ENCODE measurements around the gene IGSF6.
"Not testable (repeated sequence)": the region's sequence is repeated elsewhere in the genome, so short reads cannot be mapped to it uniquely, and the experiment has no call there.

The IGSF6 gene

DNA sequence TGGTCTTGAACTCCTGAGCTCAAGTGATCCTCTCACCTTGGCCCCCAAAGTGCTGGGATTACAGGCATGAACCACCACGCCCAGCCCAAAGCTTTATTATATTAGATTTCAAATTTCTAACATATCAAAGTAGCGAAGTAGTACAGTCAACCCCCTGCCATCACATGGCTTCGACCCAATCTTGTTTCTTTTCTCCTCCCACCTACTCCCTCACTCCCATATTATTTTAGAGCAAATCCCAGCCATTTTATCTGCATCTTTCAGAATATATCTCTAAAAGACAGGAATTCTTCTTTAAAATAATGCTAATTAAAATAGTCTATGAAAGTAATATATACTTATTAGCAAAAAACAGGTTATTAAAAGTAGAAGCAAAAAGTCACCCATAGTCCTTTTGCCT lies 893 bp downstream of the IGSF6 start:
- DNase-seq: no peak

DNA sequence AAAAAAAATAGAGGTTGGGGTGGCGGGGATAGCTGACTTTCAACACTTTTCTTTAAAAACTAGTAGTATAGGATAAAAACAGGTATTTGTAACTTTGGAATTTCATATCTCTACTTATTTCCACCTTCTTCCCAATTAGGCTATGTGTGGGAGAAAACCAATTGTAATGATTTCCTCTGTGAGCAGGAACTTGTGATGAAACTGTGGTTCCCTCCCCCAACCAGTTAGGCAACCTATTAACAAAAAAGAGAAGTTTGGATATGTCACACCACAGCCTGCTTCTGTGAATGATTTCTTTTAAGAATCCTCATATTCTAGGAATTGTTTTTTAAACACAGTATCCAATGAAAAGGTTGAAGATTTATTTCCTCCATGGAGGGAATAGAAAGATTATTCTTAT lies 1.9 kb downstream of the IGSF6 start:
- DNase-seq: no peak

DNA sequence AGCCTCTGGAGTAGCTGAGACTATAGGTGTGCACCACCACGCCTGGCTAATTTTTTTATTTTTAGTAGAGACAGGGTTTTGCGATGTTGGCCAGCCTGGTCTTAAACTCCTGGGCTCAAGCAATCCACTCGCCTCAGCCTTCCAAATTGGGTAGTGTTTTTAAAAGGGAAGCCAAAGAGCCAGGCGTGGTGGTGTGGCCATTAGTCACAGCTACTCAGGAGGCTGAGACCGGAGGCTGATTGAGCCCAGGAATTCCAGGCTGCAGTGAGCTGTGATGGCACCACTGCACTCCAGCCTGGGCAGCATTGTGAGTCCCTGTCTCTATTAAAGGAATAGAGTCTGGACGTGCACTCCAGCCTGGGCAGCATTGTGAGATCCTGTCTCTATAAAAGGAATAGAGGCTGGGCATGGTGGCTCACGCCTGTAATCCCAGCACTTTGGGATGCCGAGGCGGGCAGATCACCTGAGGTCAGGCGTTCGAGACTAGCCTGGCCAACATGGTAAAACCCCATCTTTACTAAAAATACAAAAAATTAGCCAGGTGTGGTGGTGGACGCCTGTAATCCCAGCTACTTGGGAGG lies 2.5 kb downstream of the IGSF6 start:
- not testable (repeated sequence) for DNase-seq

DNA sequence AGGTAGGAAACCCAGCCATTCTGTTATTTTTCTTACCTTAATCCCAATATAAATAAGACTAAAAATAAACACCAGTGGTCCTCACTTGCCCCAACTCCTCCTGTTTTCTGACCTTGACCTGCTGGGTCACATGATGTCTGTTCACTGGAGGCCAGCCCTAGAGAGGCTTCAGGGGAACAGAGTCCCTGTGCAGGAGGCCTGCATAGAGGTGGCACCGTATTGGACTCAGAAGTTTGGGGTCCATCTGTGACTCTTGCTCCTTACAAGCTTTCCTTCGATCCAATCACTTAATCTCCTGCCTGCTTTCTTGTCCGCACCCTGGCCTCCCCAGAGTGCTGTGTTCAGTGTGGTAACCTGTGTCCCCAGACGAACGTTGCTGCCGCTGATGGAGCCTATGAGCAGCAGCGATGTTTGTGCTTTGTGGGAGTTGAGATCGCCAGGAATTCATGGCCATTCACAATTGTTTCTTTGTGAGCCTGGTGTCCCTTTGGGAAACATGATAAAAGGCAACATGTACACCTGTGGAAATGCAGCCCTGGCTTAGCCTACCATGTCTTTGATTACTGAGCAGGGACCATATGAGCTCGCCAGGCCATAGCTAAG lies 4.7 kb downstream of the IGSF6 start:
- DNase-seq: no peak

DNA sequence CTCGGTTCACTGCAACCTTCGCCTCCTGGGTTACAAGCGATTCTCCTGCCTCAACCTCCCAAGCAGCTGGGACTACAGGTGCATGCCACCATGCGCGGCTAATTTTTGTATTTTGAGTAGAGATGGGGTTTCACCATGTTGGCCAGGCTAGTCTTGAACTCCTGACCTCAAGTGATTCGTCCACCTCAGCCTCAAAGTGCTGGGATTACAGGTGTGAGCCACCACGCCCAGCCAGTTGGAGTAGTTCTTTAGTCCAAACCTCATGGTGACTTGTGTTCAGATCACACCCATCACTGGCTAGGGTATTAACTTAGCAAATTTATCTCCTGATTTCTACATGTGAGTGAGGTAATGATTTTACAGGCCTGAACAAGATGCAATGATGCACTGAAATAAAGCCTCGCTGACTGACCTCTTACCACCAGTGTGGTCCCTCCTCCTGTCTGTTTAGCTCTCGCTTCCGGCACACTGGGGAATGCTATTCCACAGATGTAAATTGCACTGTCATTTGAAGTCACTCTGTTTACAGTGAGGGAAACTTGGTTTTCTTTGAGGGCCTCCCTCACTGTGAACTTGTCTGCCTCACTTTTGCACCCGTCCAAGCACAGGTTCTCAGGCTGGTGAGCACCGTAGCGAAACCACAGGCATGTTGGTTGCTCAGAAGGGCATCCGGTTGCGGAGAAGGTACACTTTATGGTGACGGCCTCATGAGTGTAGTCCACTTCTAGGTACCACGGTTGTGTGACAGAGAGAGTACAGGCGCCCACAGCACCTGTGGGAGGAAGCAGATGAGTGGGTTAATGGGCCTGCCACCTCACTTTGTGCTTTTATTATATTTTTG lies 5.5 kb downstream of the IGSF6 start:
- DNase-seq: no peak

DNA sequence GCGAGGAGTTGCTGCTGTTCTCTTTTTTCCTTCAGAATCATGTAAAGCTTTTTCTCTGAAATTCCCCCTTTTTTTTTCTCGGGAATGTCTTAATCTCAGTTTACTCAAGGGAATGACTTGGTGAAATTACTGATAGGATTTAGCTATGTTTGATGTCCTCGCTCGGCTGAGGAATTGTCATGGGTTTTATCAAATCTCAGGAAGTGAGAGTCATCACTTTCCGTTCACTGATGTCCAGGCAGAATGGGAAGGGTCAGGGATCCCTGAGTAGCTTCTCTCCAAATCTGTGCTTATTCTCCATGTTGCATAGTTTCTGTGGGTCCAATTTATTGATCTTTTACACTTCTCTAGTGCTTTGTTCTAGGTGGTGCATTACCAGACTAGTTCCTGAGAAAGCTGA lies 6.3 kb downstream of the IGSF6 start:
- DNase-seq: no peak

DNA sequence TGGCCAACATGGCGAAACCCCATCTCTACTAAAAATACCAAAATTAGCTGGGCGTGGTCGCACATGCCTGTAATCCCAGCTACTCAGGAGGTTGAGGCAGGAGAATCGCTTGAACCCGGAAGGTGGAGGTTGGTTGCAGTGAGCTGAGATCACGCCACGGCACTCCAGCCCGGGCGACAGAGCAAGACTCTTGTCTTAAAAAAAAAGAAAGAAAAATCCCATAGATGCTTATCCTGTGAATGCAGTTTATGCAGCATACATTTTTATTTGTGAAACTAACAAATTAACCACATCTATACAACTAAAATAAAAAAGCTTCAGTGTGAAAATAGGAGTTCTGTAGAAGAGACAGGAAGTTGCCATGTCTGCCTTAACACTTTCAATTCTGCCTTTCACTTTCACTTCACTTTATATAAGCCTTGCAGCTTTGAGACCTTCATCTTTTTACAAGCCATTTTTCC lies 7.1 kb downstream of the IGSF6 start:
- no peak for DNase-seq

DNA sequence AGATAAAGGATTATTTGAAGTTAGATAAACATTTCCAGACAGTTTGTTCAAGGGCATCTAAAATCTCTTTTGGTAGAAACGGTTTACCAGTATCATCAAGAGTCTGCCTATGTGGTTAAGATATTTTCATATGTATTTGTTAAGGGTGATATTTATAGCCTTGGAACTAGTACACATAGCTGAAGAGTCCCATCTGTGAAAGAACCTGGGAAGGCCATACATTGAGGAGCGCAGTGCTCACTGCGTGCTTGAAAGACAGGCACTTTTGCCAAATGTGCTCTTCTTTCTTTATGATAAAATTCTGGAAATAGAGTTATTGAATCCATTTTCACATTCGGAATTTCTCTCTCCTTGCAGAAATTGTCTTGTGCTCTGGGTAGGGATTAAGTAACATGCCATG lies 7.7 kb downstream of the IGSF6 start:
- no peak for DNase-seq

DNA sequence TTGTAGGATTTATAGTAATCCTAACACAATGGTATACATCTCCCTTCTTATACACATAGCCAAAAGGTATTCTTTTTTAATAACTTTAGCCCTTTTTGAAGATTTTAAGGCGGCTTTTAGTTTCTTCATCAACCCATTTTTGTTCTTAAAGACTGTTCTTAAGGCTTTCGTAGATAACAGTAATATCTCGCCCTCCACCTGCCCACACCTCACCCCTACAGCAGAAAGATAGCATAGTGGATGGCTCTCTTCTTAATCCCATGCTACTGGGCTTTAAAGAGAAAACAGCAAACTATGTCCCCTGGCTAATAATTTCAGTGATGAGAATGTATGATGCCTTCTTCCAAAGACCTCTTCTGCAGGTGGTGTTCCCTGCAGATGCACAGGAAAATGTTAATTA lies 8.6 kb downstream of the IGSF6 start:
- DNase-seq: no peak

DNA sequence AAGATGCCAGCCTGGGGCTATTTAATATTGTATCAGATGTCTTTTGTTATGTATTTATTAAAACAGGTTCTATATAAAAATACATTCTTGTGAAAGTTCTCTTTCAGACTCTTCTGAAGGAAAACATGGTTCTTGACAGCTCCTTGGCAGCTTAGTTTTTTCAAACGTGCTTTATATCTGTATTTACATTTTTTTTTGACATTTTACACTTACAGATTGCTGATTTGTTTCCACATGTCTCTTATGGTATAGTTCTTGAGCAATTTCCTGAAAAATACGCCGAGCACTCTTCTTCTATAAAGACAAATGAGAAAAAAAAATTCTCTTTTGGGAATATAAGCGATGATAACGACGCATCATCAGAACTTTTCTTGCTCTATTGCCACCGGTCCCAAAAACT lies 9.5 kb downstream of the IGSF6 start:
- no peak for DNase-seq

DNA sequence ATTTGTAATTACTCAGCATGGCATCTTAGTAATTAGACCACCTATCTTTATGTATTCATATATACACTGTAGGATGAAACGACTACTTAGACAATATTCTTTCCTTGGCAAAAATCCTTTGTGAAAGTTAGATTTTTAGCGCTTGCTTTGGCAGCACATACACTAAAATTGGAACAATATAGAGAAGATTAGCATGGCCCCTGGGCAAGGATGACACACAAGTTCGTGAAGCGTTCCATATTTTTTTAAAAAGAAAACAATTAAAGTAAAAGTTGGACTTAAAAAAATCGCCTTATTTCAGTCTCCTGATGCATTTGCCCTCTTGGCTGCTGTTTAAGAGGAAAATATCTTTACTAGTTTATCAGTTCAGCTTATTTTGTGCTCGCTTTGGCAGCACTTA lies 10.5 kb downstream of the IGSF6 start:
- DNase-seq: no peak

DNA sequence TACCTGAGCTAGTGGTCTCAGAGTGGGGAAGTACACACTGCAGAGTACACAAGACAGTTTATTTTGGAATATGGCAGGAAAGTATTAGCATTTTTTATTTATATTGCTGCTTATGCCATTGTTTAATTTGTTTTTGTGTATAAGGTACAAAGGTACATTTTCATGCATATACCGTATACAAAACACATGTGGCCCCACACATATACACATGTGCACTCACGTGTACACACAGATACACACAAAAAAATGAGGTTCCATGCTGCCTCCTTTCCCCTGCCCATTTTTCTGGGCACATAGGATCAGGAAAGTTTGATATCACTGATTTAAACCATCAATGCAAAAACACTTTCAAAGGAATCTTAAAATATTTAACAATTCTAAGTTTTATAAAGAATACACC lies 12.9 kb downstream of the IGSF6 start:
- DNase-seq: no peak

DNA sequence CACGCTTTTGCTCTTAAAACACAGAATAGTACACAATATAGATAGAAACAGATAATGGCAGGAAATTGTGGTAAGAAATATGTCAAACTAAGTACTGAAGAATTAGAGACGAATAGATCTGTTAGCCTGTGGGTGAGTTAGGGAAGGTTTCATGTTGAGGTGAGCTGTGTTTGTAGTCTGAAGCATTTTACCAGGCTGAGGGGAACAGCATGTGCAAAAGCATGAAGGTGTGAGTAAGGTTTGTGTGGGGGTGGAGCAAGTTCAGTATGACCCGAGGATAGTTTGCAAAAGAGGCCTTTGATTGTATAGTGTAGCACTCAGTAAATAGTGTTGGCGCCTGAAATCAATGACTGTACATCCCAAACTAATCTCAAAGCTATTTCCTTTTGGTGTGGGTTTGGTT lies 13.8 kb downstream of the IGSF6 start:
- DNase-seq: no peak

DNA sequence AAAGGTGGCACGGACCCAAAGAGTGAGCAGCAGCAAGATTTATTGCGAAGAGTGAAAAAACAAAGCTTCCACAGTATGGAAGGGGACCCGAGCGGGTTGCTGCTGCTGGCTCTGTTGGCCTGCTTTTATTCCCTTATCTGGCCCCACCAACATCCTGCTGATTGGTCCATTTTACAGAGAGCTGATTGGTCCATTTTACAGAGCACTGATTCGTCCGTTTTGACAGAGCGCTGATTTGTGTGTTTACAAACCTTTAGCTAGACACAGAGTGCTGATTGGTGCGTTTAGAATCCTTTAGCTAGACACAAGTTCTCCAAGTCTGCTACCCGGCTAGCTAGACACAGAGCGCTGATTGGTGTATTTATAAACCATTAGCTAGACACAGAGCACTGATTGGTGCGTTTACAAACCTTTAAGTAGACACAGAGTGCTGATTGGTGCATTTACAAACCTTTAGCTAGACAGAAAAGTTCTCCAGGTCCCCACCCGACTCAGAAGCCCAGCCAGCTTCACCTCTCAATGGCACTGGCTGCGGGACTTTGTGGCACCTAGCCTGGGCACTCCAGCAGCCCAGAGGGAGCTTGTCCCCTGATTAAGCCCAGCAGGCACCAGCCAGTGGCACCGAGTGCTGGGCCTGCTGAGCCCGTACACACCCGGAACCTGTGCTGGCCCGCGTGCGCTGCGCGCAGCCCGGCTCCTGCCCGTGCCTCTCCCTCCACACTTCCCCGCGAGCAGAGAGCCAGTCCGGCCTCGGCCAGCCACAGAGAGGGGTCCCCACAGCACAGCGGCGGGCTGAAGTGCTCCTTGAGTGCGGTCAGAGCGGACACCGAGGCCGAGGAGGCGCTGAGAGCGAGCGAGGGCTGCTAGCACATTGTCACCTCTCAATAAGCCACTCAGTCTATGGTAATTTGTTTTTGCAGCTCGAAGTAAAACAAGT lies 15.1 kb downstream of the IGSF6 start:
- DNase-seq: no peak

DNA sequence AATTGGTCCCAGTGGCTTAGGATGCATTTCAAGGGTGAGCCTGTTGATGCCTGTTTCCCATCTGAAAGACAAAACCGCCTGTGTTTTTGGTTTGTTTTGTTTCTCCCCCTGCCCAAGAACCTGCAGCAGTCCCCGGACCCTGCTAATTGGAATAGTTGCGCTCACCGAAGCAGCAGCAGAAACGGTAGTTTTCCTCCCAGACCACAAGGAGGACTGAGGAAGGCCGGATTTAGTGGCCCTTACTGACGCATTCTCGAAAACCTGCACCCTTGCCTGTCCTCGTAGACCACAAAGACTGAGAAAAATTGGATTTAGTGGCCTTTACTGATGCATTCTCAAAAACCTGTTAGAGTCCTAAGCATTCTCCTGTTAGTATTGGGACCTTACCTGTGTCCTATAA lies 16.7 kb downstream of the IGSF6 start:
- DNase-seq: not testable (repeated sequence)

DNA sequence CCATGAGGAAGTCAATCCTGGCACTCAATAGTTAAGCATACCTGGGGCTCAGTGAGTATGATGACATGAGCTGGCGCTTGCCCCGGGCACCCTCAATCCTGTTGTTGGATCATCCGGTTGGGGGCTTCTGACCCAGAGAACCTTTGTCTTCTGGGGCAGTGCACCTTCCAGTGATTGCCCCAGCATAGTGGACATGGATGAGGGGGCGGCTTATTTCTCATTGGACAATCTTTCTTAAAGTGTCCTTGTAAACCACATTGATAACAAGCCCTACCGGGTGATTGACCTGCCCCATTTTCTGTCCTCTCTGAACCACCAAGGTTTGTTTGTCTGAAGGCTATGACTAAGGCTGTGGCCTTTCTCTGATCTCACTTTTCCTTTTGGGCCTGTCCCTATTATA lies 18.2 kb downstream of the IGSF6 start:
- DNase-seq: no peak

DNA sequence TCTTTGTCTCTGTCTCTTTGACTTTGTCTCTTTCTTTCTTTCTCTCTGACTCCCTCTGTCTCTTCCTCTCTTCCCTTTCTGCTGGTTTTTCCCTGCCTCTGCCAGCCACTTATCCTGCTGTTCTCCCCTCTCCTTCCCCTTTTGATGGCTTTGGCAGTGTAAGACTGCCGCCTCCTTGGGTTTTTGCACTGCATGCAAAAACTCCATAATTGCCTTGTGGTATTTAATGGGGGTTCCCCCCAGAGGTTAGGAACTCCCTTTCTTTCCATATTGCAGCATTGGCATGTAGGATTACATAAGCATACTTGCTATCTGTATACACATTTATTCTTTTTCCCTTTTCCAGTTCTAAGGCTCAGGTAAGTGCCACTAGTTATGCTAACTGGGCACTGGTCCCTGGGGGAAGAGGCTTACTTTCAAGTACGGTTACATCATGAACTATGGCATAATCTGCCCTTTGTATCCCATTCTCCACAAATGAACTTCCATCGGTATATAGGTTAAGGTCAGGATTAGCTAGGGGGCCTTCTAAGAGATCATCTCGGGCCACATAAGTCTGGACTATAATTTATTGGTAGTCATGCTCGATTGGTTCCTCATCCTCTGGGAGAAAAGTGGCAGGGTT lies 20.3 kb downstream of the IGSF6 start:
- DNase-seq: not testable (repeated sequence)

DNA sequence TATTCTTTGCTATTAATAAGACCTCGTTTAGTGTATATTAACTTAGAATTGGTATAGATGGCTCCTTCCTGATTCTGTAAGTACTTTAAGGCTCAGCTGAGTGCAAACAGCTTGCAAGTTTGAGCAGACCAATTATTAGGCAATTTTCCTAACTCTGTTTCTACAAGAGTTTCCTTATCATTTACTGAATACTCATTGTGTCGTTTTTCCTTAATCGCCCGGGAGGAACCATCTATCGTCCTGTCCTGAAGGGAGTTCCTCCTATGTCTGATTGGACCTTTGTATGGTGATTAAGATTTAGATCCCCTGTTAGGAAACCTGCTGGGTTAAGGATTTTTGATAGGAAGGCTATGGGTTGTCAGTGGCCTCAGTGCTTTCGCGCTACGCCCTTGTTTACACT lies 21.0 kb downstream of the IGSF6 start:
- not testable (repeated sequence) for DNase-seq

DNA sequence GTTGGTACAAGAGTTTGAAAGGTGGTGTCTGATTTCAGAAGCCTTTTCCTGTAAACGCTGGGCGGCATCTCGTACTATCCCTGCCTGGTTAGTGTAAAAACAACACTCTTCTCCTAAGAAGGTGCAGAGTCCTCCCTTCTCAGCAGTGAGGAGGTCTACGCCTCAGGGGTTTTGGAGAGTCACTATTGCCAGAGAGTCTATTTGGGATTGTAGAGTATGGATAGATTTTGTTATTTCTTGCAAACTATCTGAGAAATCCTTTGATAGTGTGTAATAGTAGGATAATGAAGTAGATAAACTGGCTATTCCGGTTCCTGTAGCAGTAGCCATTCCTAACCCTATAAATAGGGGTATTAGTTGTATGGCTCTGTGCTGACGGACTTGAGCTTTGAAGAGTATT lies 21.5 kb downstream of the IGSF6 start:
- not testable (repeated sequence) for DNase-seq

DNA sequence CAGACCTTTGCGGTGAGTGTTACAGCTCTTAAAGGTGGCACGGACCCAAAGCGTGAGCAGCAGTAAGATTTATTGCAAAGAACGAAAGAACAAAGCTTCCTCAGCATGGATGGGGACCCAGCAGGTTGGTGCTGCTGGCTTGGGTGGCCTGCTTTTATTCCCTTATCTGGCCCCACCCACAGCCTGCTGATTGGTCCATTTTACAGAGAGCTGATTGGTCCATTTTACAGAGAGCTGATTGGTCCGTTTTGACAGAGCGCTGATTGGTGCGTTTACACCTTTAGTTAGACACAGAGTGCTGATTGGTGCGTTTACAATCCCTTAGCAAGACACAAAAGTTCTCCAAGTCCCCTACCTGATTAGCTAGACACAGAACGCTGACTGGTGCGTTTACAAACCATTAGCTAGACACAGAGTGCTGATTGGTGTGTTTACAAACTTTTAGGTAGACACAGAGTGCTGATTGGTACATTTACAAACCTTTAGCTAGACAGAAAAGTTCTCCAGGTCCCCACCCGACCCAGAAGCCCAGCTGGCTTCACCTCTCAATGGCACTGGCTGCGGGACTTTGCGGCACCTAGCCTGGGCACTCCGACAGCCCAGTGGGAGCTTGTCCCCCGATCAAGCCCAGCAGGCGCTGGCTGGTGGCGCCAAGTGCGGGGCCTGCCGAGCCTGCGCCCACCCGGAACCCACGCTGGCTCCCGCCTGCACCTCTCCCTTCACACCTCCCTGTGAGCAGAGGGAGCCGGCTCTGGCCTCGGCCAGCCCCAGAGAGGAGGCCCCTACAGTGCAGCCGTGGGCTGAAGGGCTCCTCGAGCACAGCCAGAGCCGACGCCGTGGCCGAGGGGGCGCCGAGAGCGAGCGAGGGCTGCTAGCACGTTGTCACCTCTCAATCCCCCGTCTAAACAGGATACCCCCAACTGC lies 22.5 kb downstream of the IGSF6 start:
- DNase-seq: not testable (repeated sequence)

DNA sequence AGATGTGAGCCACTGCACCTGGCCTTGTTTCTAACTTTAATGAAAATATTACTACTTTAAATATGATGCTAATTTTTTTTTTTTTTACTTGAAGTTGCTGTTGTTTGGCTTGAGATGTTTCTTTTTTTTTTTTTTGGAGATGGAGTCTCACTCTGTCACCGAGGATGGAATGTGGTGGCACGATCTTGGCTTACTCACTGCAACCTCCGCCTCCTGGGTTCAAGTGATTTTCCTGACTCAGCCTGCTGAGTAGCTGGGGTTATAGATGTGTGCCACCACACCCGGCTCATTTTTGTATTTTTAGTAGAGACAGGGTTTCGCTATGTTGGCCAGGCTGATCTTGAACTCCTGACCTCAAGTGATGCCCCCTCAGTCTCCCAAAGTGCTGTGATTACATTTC lies 23.6 kb downstream of the IGSF6 start:
- DNase-seq: no peak
